H1 (cell line): ENCODE results near the gene LOXL1. TPM values are rescaled to one million over a fixed set of nuclear protein-coding genes. Genes with fewer than 3 reads are reported as not detected.

Experiments
- CTCF ChIA-PET: fragments of 300-600 bp; sonication (Branson Sonifier 250); formaldehyde crosslinking; loops from one replicate; lab custom pipeline; 2021; ENCODE audit not compliant: partially characterized antibody; lab: Charles Lee
- POLR2A ChIA-PET: fragments of 300-600 bp; sonication (Branson Sonifier 250); formaldehyde crosslinking; loops from one replicate; lab custom pipeline; 2021; ENCODE audit warnings: inconsistent platforms; ENCODE audit not compliant: partially characterized antibody; lab: Charles Lee
- DNase-seq, 2 experiments: peaks; one replicate each; pipeline versions ENCODE4 v3.0.0 to v3.0.0-alpha.2; 2010 to 2022; ENCODE audit warnings: low spot score in 2 of 2, low read depth in 1 of 2, mixed read lengths in 1 of 2
- FAIRE-seq: peaks from 2 replicates; lab custom pipeline; 2011; peaks lifted over from hg19 to GRCh38; lab: Jason Lieb, UNC
- H2AFZ ChIP-seq: 2 replicates; pipeline ENCODE4 v1.8.1; 2012; ENCODE audit warnings: low read length, inconsistent platforms
- H2AK5ac ChIP-seq: 2 replicates; pipeline ENCODE4 v1.6.1; 2013; ENCODE audit warnings: low read depth, low read length
- H2BK120ac ChIP-seq: replicated peaks from 2 replicates; pipeline ENCODE3; 2013; ENCODE audit warnings: low read depth, low read length, inconsistent platforms
- H2BK12ac ChIP-seq: 2 replicates; pipeline ENCODE4 v1.6.1; 2013; ENCODE audit warnings: low read depth, low read length
- H2BK15ac ChIP-seq: 2 replicates; pipeline ENCODE4 v1.6.1; 2013; ENCODE audit warnings: low read length
- H2BK20ac ChIP-seq: 2 replicates; pipeline ENCODE4 v1.6.1; 2013; ENCODE audit warnings: low read length
- H2BK5ac ChIP-seq: 2 replicates; pipeline ENCODE4 v1.6.1; 2013; ENCODE audit warnings: low read depth, low read length
- H3K14ac ChIP-seq: 2 replicates; pipeline ENCODE4 v1.6.1; 2013; ENCODE audit warnings: inconsistent platforms; ENCODE audit not compliant: insufficient read length
- H3K18ac ChIP-seq: 2 replicates; pipeline ENCODE4 v1.6.1; 2013; ENCODE audit warnings: low read length; ENCODE audit errors: extremely low read depth
- H3K23ac ChIP-seq: 2 replicates; pipeline ENCODE4 v1.6.1; 2013; ENCODE audit warnings: inconsistent platforms; ENCODE audit not compliant: insufficient read length
- H3K23me2 ChIP-seq: 2 replicates; pipeline ENCODE4 v1.6.1; 2013; ENCODE audit warnings: low read depth, low read length
- H3K27ac ChIP-seq: 2 replicates; pipeline ENCODE4 v1.6.1; 2011; ENCODE audit warnings: low read depth, low read length, inconsistent platforms
- H3K27me3 ChIP-seq, 4 experiments: replicated peaks in 1 of 4; 1 replicate in 1 of 4; 2 replicates in 3 of 4; pipeline versions ENCODE4 v1.6.1 to v1.8.1; 2011 to 2013; ENCODE audit warnings: low read length in 3 of 4, mild to moderate bottlenecking in 3 of 4, inconsistent platforms in 2 of 4, mixed read lengths in 2 of 4, moderate library complexity in 1 of 4; ENCODE audit not compliant: control insufficient read depth in 3 of 4, insufficient read depth in 3 of 4; ENCODE audit errors: extremely low read depth in 1 of 4
- H3K36me3 ChIP-seq, 4 experiments: 2 replicates each; pipeline versions ENCODE4 v1.6.1 to v1.8.1; 2011 to 2013; ENCODE audit warnings: mild to moderate bottlenecking in 4 of 4, low read length in 3 of 4, moderate library complexity in 2 of 4, control low read depth in 1 of 4, inconsistent platforms in 1 of 4; ENCODE audit not compliant: insufficient read depth in 4 of 4, control insufficient read depth in 2 of 4
- H3K4ac ChIP-seq: replicated peaks from 2 replicates; pipeline ENCODE3; 2013; ENCODE audit warnings: low read length, low read depth, mixed read lengths, inconsistent platforms; ENCODE audit not compliant: insufficient read length
- H3K4me1 ChIP-seq, 4 experiments: replicated peaks in 1 of 4; 1 replicate in 1 of 4; 2 replicates in 3 of 4; pipeline versions ENCODE4 v1.6.1 to v1.8.1; 2011 to 2013; ENCODE audit warnings: low read length in 3 of 4, inconsistent platforms in 2 of 4, mixed read lengths in 1 of 4; ENCODE audit not compliant: insufficient read depth in 4 of 4, control insufficient read depth in 3 of 4
- H3K4me2 ChIP-seq, 2 experiments: 2 replicates each; pipeline versions ENCODE4 v1.6.1 to v1.8.1; 2011 to 2013; ENCODE audit warnings: low read depth in 2 of 2, low read length in 2 of 2, control low read depth in 1 of 2, inconsistent platforms in 1 of 2, mild to moderate bottlenecking in 1 of 2; ENCODE audit not compliant: insufficient read depth in 1 of 2
- H3K4me3 ChIP-seq, 4 experiments: fragments of 200-600, 300-600 bp in 1 of 4; sonication (generic), shearing (Covaris generic), sonication (Bioruptor Twin) in 1 of 4; 2 replicates each; pipeline versions ENCODE4 v1.5.1 to v1.8.1; 2011 to 2016; ENCODE audit warnings: low read length in 4 of 4, low read depth in 3 of 4, control low read depth in 2 of 4, inconsistent platforms in 2 of 4, mild to moderate bottlenecking in 2 of 4, mixed read lengths in 1 of 4, moderate library complexity in 1 of 4; ENCODE audit not compliant: insufficient read depth in 2 of 4; ENCODE audit errors: extremely low read depth in 1 of 4
- H3K56ac ChIP-seq: replicated peaks from 2 replicates; pipeline ENCODE3; 2013; ENCODE audit warnings: low read depth, mild to moderate bottlenecking, mixed read lengths, low read length, inconsistent platforms; ENCODE audit not compliant: insufficient read length
- H3K79me1 ChIP-seq: 2 replicates; pipeline ENCODE4 v1.6.1; 2013; ENCODE audit warnings: low read depth, low read length, control low read depth
- H3K79me2 ChIP-seq, 2 experiments: 2 replicates each; pipeline versions ENCODE4 v1.6.1 to v1.8.1; 2012 to 2013; ENCODE audit warnings: low read length in 2 of 2, mild to moderate bottlenecking in 2 of 2, inconsistent platforms in 1 of 2; ENCODE audit not compliant: insufficient read depth in 2 of 2, control insufficient read depth in 1 of 2
- H3K9ac ChIP-seq, 4 experiments: replicated peaks in 1 of 4; 1 replicate in 1 of 4; 2 replicates in 3 of 4; pipeline versions ENCODE4 v1.6.1 to v1.8.1; 2011 to 2013; ENCODE audit warnings: low read depth in 3 of 4, low read length in 3 of 4, control low read depth in 2 of 4, mild to moderate bottlenecking in 2 of 4, moderate library complexity in 2 of 4, inconsistent platforms in 1 of 4; ENCODE audit errors: extremely low read depth in 1 of 4
- H3K9me3 ChIP-seq, 2 experiments: 2 replicates each; pipeline versions ENCODE4 v1.6.1 to v1.8.1; 2012 to 2013; ENCODE audit warnings: mild to moderate bottlenecking in 2 of 2, moderate library complexity in 2 of 2, control low read depth in 1 of 2, inconsistent platforms in 1 of 2, low read depth in 1 of 2, low read length in 1 of 2, mixed read lengths in 1 of 2; ENCODE audit not compliant: insufficient read depth in 2 of 2
- H4K20me1 ChIP-seq, 2 experiments: replicated peaks in 1 of 2; 2 replicates each; pipeline versions ENCODE3 to v1.8.1; 2011 to 2013; ENCODE audit warnings: inconsistent platforms in 2 of 2, low read length in 2 of 2, mild to moderate bottlenecking in 1 of 2; ENCODE audit not compliant: insufficient read depth in 2 of 2, control insufficient read depth in 1 of 2
- H4K5ac ChIP-seq: 2 replicates; pipeline ENCODE4 v1.6.1; 2013; ENCODE audit warnings: low read length, low read depth, mixed read lengths, inconsistent platforms; ENCODE audit not compliant: insufficient read length
- H4K8ac ChIP-seq: 2 replicates; pipeline ENCODE4 v1.8.0; 2013; ENCODE audit warnings: mild to moderate bottlenecking, moderate library complexity, low read length, inconsistent platforms; ENCODE audit not compliant: insufficient read depth; ENCODE audit errors: extremely low read depth
- H4K91ac ChIP-seq: replicated peaks from 2 replicates; pipeline ENCODE3; 2013; ENCODE audit warnings: low read length, mixed read lengths, inconsistent platforms; ENCODE audit not compliant: insufficient read length
- BCL11A ChIP-seq, 2 experiments: IDR thresholded peaks; one replicate each; pipeline ENCODE4 v1.6.1; 2011; ENCODE audit warnings: low read depth in 2 of 2, low read length in 2 of 2, mild to moderate bottlenecking in 2 of 2
- CTBP2 ChIP-seq: IDR thresholded peaks from 2 replicates; pipeline ENCODE4 v1.7.0; 2011; ENCODE audit warnings: borderline replicate concordance, mild to moderate bottlenecking, moderate library complexity, mixed read lengths, low read length; ENCODE audit not compliant: insufficient read depth, insufficient read length
- GABPA ChIP-seq: IDR thresholded peaks from 2 replicates; pipeline ENCODE4 v1.6.1; 2011; ENCODE audit warnings: mild to moderate bottlenecking, low read length, moderate library complexity, borderline replicate concordance; ENCODE audit not compliant: insufficient read depth
- NANOG ChIP-seq: IDR thresholded peaks from 2 replicates; pipeline ENCODE4 v1.6.1; 2011; ENCODE audit warnings: low read length, low read depth, mild to moderate bottlenecking, inconsistent platforms; ENCODE audit not compliant: insufficient read depth, poor library complexity, severe bottlenecking
- SIX5 ChIP-seq: IDR thresholded peaks from 2 replicates; pipeline ENCODE4 v1.6.1; 2011; ENCODE audit warnings: mild to moderate bottlenecking, low read depth, low read length
- TAF7 ChIP-seq: optimal IDR thresholded peaks from 2 replicates; pipeline ENCODE3; 2011; ENCODE audit warnings: low read depth, mild to moderate bottlenecking, inconsistent platforms, low read length, moderate library complexity, borderline replicate concordance
- YY1 ChIP-seq: IDR thresholded peaks from 2 replicates; pipeline ENCODE4 v1.6.1; 2011; ENCODE audit warnings: low read depth, mild to moderate bottlenecking, low read length
- WGBS, 2 experiments: shearing (Covaris generic) in 1 of 2; methylation state at CpG; one replicate each; pipeline versions ENCODE4 v1.1.6 to v1.1.7; 2013 to 2015; ENCODE audit warnings: low lambda C conversion rate in 2 of 2, mixed read lengths in 2 of 2, inconsistent platforms in 1 of 2, low coverage in 1 of 2, missing lambda C conversion rate in 1 of 2; ENCODE audit not compliant: insufficient replicate concordance in 2 of 2, insufficient coverage in 1 of 2, insufficient read length in 1 of 2; ENCODE audit errors: extremely low coverage in 1 of 2, missing lambda C conversion rate in 1 of 2; 5-methylcytosine and 5-hydroxymethylcytosine counted together
- polyA plus RNA-seq, 7 experiments: library from polyadenylated mRNA; depleted of rRNA in 3 of 7; stranded (reverse) in 5 of 7; unstranded in 2 of 7; fragments of >200 nt in 5 of 7; fragments of 200-250 nt in 2 of 7; gene quantifications; 1 replicate in 5 of 7; 2 replicates in 1 of 7; 4 replicates in 1 of 7; pipeline versions ENCODE4 v1.2.1 to v1.2.3, GENCODE V29; 2011 to 2013; ENCODE audit warnings: missing spikeins in 2 of 7, mixed read lengths in 2 of 7
- total RNA-seq: library from RNA; stranded (reverse); fragmentation: NEBNext Ultra II Directional; extraction: Animal tissue kit (Norgen Biotek cat#: 25700); gene quantifications from 2 replicates; pipeline ENCODE4 v1.2.1, GENCODE V29; 2021

LOXL1 gene
- total and polyA plus RNA-seq, 2 of the 8 experiments (the other 6 are each of a cell fraction or from before 2014, with no cell fraction given), result 8.1 to 14.4 TPM

DNA sequence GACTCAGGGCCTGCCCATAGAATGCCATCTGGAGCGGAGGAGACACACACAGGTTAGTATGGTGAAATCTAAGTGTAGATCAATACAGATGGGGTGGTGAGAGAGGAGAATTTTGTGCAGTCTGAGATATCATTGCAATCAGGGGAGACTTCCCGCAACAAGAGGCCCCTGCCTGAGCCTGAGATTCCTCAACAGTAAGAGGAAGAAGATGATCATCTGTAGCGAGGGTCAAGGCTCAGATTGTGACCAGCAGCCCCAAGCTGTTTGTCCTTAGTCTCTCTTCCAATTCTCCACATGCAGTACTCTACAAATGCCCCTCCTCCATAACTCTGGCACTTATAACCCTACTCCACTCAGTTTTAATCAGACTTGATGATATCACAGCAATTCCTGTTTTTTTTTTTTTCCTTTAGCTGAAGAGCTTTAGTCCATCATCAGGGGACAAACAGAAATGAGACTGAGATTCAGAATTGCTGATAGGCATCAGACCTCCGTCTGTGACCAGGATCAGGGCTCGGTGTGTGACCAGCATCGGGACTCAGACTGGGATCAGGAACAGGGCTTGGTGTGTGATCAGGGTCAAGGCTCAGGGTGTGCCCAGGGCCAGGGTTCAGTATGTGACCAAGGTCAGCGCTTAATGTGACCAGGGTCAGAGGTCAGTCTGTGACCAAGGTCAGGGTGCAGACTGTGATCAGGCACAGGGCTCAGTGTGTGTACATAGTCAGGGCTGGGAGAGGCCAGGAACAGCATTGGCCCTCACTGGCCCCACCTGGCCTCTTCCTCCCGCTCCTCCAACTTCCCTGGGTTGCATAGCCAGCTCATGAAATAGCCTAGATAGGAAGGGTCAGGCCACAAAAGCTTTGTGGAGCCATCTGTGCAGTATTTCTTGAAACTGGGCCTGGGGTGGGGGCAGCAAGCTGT is 14.1 kb downstream of the LOXL1 start:
- 95% methylated on average over 8 of the region's 8 CpGs; no CpG with 5 or more reads in 1 of the 2 experiments for WGBS, 2 experiments
- peaks cover 0 to 2% of the 10 kb centered on the region in 2 experiments for H4K20me1 ChIP-seq
- no peak overlapping the region for H3K18ac ChIP-seq
- ChIA-PET CTCF (interaction anchor here (0.9 to 2.3 kb wide), 9 partner anchors 9 to 68 kb away, joined by 3 to 8 read pairs (median 3); no protein-coding TSS in a partner anchor), POLR2A (interaction anchor here (0.6 to 1.6 kb wide), 3 partner anchors 11 to 13 kb away, joined by 3 to 6 read pairs (median 3); no protein-coding TSS in a partner anchor)
- peaks cover 0 to 3% (median 2%) of the 10 kb centered on the region in 4 experiments; a peak in 4 of 7 replicates for H3K4me1 ChIP-seq
- H2BK12ac ChIP-seq, result 0 out of 2 replicates have a peak overlapping the region, but pooled peaks have one; percentile 39
- H4K5ac ChIP-seq, result no peak overlapping the region
- H3K4ac ChIP-seq, result no peak overlapping the region
- no peaks in the 10 kb centered on the region for H3K79me1 ChIP-seq
- DNase-seq (no peak), FAIRE-seq (no peak)
- no peak overlapping the region for H3K27ac ChIP-seq
- H3K4me3 ChIP-seq, result no peak overlapping the region
- no peak overlapping the region for H3K23ac ChIP-seq
- H3K27me3 ChIP-seq, result no peaks in the 10 kb centered on the region
- H2BK15ac ChIP-seq, result no peak overlapping the region
- H3K9ac ChIP-seq, result no peak overlapping the region; a peak in 1 of 7 replicates
- H4K8ac ChIP-seq, result no peak overlapping the region
- H3K36me3 ChIP-seq, result no peaks in the 10 kb centered on the region
- no peak overlapping the region for H3K14ac ChIP-seq
- TF ChIP-seq YY1 (no peak), GABPA (no peak), BCL11A (IDR thresholded peaks at IDR 0.05; ENCODE audit: low read depth in 2 of 2, low read length in 2 of 2) (no peak), TAF7 (no peak), SIX5 (no peak), NANOG (no peak), CTBP2 (no peak)
- no peak overlapping the region for H2BK120ac ChIP-seq
- no peak overlapping the region for H2BK5ac ChIP-seq
- no peak overlapping the region for H2AK5ac ChIP-seq
- no peak overlapping the region for H2AFZ ChIP-seq
- H3K79me2 ChIP-seq, result no peaks in the 10 kb centered on the region
- no peak overlapping the region for H3K56ac ChIP-seq
- H3K4me2 ChIP-seq, result no peak overlapping the region
- no peaks in the 10 kb centered on the region for H3K23me2 ChIP-seq
- no peak overlapping the region for H2BK20ac ChIP-seq
- H4K91ac ChIP-seq, result no peak overlapping the region
- no peaks in the 10 kb centered on the region for H3K9me3 ChIP-seq
